AG09319 (cell line): ENCODE data around the gene SSH2.
A peak's percentile ranks its signal among the peaks of the same experiment; 100 is the strongest.

Experiments
- DNase-seq: peaks from one replicate; pipeline ENCODE4 v3.0.0-alpha.2; 2010; ENCODE audit warnings: low read depth; ENCODE audit errors: extremely low read depth
- TF ChIP-seq, protein P1 (sequence below): IDR thresholded peaks from 2 replicates; pipeline ENCODE4 v1.5.1; 2011; ENCODE audit warnings: low read depth, mild to moderate bottlenecking, inconsistent platforms, low read length, moderate library complexity

Gene SSH2

DNA sequence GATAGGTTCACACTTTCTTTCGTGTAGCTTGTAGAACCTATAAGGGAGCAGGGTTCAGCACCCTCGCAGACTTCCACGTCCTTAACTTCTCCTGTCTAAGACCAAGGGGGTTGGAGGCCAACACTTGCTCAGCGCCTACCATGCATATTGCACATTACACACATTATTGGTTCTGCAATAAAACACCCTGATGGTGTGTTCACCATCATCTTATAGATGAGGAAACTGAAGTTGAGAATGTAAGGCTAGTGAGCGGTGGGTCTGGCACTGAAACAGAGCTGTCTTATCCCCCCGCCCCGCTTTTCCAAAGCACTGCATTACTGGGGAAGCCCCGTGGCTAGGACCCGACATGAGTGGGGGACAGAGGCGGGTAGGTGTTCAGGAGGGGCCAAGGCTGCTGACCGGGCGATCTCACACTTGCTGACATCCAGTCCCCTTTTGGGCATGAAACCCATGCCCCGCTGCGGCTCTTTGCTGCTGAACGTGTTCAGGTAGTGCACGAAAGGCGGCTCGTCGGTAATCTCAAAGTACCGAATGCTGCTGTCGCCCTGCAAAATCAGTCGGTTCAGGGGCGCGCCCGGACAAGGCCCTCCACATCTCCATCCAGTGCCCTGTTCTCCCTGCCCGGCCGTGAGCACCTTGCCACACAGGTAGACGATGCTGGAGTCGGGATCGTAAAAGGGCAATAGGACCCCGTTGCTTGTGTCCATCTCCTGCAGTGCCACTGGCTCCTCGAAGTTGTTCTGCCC is 313.6 kb downstream of the SSH2 start:
- TF ChIP-seq, protein P1, sequence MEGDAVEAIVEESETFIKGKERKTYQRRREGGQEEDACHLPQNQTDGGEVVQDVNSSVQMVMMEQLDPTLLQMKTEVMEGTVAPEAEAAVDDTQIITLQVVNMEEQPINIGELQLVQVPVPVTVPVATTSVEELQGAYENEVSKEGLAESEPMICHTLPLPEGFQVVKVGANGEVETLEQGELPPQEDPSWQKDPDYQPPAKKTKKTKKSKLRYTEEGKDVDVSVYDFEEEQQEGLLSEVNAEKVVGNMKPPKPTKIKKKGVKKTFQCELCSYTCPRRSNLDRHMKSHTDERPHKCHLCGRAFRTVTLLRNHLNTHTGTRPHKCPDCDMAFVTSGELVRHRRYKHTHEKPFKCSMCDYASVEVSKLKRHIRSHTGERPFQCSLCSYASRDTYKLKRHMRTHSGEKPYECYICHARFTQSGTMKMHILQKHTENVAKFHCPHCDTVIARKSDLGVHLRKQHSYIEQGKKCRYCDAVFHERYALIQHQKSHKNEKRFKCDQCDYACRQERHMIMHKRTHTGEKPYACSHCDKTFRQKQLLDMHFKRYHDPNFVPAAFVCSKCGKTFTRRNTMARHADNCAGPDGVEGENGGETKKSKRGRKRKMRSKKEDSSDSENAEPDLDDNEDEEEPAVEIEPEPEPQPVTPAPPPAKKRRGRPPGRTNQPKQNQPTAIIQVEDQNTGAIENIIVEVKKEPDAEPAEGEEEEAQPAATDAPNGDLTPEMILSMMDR, result no peak
- no peak for DNase-seq

DNA sequence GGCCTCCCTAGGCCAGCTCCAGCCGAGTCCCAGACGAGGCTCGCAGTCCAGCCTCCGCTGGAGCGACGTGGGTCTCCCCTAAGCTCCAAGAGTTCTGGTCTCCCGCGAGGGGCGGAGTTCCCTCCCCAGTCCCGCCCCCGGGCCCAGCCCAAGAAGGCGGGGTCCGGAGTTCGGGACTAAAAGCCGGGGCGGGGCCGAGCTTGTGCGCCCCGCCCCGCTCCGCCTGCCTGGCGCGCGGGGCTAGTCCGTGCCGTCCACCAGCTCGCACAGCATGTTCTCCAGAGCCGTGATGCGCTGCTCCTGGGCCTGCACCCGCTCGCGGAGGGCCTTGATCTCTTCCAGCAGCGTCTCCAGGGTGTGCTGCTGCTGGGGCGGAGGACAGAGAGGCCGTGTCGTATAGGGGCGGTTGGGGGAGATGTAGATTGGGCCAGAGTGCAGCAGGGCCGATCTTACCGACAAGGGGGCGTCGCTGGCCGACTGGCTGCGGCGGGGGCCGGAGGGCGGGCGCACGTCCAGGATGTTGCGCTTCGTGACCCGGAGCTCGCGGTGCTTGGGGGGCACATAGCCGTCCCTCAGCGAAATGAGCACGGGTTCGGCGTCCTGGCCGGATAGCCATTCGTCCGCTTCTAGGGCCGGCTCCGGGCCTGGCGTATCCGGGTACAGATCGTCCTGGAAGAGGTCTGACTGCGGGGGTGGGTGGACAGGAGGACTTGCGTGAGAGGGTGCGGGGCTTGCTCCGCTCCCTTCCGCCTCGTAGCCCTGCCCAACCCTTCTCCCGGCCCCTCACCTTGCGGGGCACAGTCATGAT is 314.3 kb downstream of the SSH2 start:
- TF ChIP-seq, protein P1, result no peak
- no peak for DNase-seq

DNA sequence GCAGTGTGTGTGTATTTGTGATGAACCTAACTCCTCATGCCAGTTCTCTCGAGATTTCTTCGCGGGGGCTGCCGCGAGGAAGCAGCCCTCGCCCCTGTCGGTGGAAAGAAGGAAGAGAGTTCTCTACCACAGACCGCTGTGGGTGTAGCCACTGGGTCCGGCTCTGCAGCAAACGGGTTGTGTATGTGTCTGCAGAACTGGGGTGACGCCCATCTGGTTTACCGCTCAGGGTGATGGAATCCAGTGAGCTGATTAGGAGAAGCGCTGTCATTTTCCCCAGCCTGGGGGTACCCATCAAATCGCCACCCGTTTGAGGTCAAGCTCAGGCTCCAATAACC is 315.0 kb downstream of the SSH2 start:
- no peak for DNase-seq
- TF ChIP-seq, protein P1, result no peak

DNA sequence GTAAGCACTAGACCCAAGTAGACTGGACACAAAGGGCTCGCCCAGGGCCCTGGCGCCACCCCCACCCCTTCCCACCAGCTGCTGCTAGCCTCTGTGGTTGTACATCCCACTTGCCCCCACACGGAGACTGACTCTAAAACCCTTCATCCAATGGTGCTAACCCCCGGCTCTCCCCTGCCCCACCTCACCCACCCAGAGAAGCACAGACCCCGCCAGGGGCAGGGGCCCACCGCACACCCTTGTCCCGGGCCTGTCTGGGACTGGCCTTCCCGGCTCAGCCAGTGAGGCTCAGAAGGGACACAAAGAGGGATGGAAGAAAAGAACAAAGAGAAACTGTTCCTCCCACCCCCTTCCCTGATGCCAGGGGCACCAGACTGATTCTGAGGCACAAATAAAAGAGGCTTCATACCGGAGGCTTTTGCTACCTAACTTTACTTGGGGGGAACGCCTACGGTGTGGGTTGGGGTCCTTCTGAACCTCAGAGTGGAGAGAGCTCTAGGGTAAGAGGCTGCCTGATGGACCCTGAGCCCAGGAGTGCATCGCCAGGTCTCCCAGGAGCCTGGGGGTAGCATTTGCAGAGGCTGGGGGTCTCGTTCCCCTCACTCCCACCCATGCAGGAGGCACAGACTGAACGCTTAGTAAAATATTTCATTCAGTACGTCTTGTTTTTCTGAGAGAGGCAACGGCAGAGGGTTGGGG is 315.5 kb downstream of the SSH2 start:
- no peak for DNase-seq
- TF ChIP-seq, protein P1, result no peak

DNA sequence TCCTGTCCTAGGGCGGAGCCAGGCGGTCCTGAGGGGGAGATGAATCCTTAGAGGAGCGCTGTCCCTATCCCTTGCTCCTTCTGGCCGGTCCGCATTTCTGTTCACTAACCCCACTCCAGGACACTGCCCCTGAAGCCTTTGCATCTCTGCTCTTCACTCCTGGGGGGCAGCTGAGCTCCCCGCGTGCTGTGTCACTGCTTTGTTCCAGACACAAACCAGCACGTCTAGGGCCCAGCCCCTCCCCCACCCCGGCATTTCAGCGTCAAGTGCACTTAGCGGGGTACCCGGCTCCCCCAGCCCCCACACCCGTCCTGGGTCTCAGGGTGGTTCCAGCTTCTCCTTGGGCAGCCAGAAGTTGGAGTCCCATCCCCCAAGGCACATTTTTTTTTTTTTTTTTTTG is 316.2 kb downstream of the SSH2 start:
- TF ChIP-seq, protein P1, result no peak
- DNase-seq, result no peak

DNA sequence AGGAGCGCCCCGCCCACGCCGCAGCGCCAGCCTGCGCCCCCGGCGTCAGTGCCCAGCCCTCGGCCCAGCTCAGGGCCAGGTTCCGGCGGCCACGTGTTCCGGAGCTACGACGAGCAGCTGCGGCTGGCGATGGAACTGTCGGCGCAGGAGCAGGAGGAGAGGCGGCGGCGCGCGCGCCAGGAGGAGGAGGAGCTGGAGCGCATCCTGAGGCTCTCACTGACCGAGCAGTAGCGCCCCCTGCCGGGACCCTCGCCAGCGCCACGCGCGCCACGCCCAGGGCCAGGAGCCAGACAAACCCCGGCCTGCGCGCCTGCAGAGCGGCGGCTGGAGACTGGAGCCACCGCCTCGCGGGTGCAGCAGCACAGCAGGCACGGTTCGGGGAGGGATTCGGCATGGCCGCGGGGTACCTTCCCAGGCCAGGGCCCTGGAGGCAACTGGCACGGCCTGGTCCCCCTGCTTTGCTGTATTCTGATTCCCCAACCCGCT is 316.6 kb downstream of the SSH2 start:
- DNase-seq, result no peak
- TF ChIP-seq, protein P1, result peak; percentile 61
